ENCODE results near the gene HOXD11.

The HOXD11 gene

GRCh38 chr2:176124947-176125771 is 18.1 kb downstream of the HOXD11 start:
- TF ChIP-seq TAF1 (IDR thresholded peaks at IDR 0.05; ENCODE audit: low read depth) (no peak), TEAD4 (IDR thresholded peaks at IDR 0.05) (no peak), CEBPB (IDR thresholded peaks at IDR 0.05) (no peak), ZBTB7A (IDR thresholded peaks at IDR 0.05; ENCODE audit: low read depth) (no peak), CREB1 (IDR thresholded peaks at IDR 0.05; ENCODE audit: low read depth) (no peak), REST (IDR thresholded peaks at IDR 0.05; ENCODE audit: low read depth) (no peak), MAX (IDR thresholded peaks at IDR 0.05) (no peak), EGR1 (IDR thresholded peaks at IDR 0.05) (no peak), YY1 (IDR thresholded peaks at IDR 0.05; ENCODE audit: low read depth) (no peak), NFIC (IDR thresholded peaks at IDR 0.05) (no peak), EP300 (IDR thresholded peaks at IDR 0.05; ENCODE audit: borderline replicate concordance) (no peak), RAD21 (IDR thresholded peaks at IDR 0.05; ENCODE audit: low read depth) (no peak), FOXM1 (IDR thresholded peaks at IDR 0.05; ENCODE audit: borderline replicate concordance, low read depth) (no peak), TCF12 (IDR thresholded peaks at IDR 0.05; ENCODE audit: low read depth) (no peak)
- TF ChIP-seq, protein P1, sequence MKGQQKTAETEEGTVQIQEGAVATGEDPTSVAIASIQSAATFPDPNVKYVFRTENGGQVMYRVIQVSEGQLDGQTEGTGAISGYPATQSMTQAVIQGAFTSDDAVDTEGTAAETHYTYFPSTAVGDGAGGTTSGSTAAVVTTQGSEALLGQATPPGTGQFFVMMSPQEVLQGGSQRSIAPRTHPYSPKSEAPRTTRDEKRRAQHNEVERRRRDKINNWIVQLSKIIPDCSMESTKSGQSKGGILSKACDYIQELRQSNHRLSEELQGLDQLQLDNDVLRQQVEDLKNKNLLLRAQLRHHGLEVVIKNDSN (IDR thresholded peaks at IDR 0.05) = no peak

DNA sequence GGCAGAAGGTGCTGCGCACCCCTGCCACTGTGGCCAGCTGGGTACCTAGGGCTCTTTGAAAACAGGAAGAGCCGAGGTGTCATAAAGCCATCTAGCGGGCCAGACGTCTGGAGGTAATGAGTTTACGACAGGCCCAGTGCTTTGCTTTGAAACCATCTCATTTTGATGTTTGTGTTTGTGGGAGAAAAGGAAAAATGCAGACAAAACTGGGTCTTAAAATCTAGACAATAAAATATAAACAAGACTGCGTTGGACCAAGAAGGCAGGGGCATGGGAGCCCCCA is 18.6 kb downstream of the HOXD11 start:
- no peak for TF ChIP-seq CREB1 (IDR thresholded peaks at IDR 0.05; ENCODE audit: low read depth)
- no peak for TF ChIP-seq TAF1 (IDR thresholded peaks at IDR 0.05; ENCODE audit: low read depth)
- no peak for TF ChIP-seq RAD21 (IDR thresholded peaks at IDR 0.05; ENCODE audit: low read depth)

GRCh38 chr2:176126929-176127773 is 20.1 kb downstream of the HOXD11 start:
- TF ChIP-seq REST (IDR thresholded peaks at IDR 0.05; ENCODE audit: low read depth) (no peak), RAD21 (IDR thresholded peaks at IDR 0.05; ENCODE audit: low read depth) (peak; percentile 87)

- TF ChIP-seq CREB1 (IDR thresholded peaks at IDR 0.05; ENCODE audit: low read depth) (no peak), REST (IDR thresholded peaks at IDR 0.05; ENCODE audit: low read depth) (no peak), YY1 (IDR thresholded peaks at IDR 0.05; ENCODE audit: low read depth) (no peak), TCF12 (IDR thresholded peaks at IDR 0.05; ENCODE audit: low read depth) (no peak), EP300 (IDR thresholded peaks at IDR 0.05; ENCODE audit: borderline replicate concordance) (no peak), RAD21 (IDR thresholded peaks at IDR 0.05; ENCODE audit: low read depth) (no peak), NFIC (IDR thresholded peaks at IDR 0.05) (no peak), MAX (IDR thresholded peaks at IDR 0.05) (no peak), ZBTB7A (IDR thresholded peaks at IDR 0.05; ENCODE audit: low read depth) (no peak)
- TF ChIP-seq, protein P1 (IDR thresholded peaks at IDR 0.05) = no peak
These were observed 20.6 kb downstream of the HOXD11 start for GRCh38 chr2:176127774-176128072.

Data from Ishikawa (cell line).